SK-N-MC (cell line): ENCODE data around the gene CDKL1.

Experiments
- EZH2 ChIP-seq: fragments of 200-600 bp; sonication (generic); IDR thresholded peaks from one replicate; pipeline ENCODE4 v1.6.1; 2017; ENCODE audit warnings: antibody characterized with exemption
- FOXP2 ChIP-seq: optimal IDR thresholded peaks from 2 replicates; pipeline ENCODE3; 2011; ENCODE audit warnings: mild to moderate bottlenecking, moderate library complexity; ENCODE audit not compliant: insufficient read depth; ENCODE audit errors: extremely low read length, control extremely low read depth
- POLR2AphosphoS5 ChIP-seq: IDR thresholded peaks from 2 replicates; pipeline ENCODE4 v1.6.1; 2012; ENCODE audit warnings: mild to moderate bottlenecking, low read depth, low read length, borderline replicate concordance

GRCh38 chr14:50403419-50403818 is 6.7 kb upstream of the CDKL1 start:
- TF ChIP-seq POLR2AphosphoS5, result no peak
- no peak for TF ChIP-seq EZH2
- no peak for TF ChIP-seq FOXP2
